ENCODE data around the gene CACNA2D2.

CACNA2D2 gene

DNA sequence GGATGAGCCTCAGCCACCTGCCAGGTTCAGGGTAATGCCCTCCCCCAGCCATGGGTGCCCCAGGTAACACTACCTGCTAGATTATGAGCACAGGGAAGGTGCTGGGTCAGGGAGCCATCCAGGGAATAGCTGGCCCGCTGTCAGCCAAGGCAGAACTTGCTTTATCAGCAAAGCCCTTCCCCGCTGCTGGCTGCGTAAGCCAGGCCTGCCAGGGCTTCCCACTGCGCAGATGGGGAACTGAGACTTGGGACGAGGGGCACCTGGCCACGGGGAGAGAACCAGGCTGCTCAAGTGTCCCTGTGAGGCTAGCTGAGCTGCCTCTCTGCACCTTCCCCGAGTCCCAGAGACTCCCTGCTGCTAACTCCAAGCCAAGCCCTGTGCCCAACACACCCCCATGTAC lies 45.4 kb downstream of the CACNA2D2 start:
- no peak for DNase-seq

DNA sequence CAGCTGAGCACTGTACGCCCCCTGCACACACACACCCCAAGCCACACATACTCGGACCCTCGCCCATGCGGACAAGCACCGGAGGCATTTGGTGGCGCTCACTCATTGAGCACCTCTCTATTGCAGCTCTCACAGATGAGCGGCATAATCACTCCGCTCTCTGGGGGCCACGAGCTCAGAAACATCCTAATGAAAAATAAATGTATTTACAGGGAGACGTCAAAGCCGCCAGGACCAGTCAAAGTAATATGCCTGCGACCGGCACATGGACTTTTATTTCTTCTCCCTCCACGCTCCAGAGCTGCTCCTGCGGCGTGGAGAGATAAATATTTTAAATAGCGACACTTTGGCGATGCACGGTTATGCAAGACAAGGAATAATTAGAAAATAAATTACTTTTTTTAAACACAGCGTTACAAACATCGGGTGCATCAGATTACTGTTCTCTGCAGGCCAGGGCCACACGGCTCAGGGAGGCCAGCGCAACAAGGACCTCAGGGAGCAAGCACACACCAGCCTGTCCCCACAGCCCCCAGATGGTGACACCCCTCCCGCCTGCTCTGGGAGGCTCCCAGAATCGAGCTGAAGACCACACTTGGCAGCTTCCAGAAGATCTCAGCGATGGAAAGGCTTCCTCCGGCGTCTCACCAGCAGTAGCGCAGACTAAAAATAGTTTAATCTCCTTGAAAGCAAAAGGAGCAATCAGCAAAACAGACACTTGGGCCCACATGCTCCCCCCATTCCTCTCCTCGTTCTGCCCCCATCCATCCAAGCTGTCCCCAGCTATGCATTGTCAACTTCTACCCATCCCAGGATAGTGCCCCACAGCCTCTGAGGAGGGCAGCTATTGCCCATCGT lies 48.0 kb downstream of the CACNA2D2 start:
- DNase-seq = no peak

DNA sequence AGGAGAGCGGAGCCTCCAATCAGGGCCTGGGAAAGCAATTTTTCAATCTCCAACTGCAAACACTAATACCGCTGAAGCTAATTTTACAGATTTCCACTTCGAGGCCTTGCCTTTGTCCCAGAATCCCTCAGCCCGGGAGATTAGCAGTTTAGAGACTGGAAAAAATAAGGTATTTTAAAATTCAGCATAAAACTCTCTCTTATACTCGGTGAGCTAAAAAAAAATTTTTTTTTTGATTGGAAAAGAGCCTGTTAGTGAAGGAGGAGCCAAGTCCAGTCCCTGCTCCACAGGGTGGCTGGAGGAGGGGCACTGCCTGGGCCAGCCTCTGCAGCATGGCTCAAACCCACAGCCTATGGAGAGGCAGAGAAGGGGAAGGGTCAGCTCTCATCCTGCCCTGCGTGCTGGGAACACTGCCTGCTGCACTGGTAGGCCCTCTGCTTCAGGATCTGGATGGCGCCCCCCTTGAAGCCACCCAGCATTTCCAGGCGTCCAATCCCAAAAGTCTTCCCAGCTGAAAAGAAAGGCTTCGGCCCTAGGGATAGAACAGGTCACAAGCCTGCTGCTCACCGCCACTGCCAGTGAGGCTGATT lies 48.9 kb downstream of the CACNA2D2 start:
- DNase-seq = no peak

DNA sequence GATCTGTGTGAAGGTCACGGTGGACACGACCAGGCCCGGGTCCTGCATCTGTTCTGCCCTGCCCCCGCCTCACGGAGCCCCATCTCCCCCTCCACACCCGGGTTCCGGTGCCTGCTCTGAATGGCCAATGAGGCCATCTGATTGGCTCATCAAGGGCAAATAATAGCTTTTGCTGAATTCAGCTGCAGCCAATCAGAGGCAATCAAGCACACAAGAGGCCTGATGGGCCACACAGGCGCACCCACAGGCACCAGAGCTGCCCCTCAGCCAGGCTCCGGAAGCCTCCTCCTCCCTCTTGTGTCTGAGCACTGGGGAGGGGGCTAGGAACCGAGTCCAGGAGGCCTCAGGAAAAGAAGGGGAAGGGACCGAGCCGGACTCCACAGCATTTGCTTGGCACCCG lies 49.5 kb downstream of the CACNA2D2 start:
- no peak for DNase-seq

DNA sequence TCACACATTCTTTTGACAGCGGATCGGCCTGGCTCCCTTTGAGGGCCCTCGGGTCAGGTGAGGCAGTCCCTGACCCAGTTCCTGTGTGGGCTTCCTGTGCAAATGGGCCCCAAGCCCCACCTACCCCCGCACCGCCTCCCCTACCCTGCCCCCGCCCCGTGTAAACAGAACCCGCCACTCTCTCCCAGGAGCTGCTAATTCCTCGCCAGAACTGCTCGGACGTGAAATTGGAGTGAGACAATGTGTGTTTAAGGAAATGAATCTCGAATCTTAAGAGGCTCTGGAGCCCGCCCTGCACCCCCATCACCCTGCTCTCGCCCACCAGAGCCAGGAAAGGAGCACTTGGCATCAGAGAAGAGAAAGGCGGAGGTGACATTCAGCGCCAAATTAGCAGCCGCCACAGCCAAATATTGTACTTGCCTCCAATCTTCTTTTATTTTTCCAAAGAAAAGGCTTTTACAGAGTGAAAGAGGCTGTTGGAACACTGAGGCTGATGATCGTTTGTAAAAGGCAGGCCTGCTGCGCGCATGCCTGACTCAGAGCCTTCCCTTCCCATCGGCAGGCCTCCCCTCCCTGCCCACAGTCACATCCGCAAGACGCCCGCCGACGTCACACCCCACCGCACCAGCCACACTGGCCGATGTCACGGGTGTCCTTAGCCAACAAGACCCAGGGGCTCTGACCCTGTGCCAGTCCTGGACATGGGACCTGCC lies 53.1 kb downstream of the CACNA2D2 start:
- peak; percentile 44 for DNase-seq

DNA sequence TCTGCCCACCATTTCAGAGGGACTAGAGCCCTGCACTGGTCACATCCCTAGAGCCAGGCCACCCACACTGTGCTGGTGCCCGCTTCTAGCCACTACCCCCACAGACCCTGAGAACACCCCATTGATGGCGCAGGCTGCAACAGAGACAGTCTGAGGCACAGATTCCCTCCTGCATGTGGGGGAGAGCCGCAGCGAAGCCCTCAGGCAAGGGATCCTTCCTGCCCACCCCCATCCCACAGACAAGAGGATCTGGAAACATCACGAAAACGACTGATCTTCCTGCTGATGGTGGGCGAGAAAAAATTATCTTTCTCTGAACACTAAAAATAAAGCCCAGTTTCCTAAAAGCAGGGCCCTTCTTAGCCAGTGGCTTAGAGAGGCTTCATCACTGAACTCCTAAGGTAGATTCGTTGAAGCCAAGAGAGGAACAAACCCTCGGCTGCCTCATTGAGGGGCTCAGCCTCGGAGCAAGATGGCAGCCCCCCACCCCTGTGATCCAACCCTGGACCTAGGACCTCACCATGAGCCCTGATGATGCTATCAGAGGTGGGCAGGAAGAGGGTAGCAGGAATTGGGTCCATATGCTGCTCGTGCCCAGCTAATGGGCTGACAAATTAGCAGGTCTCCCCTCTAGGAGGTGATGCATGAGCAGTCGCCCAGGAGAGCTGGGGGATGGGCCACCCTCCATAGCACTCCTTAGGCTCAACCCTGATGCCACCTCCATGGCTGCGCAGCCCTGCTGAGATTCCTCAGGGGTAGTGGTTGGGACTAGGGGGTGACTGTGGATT lies 54.5 kb downstream of the CACNA2D2 start:
- DNase-seq = no peak

DNA sequence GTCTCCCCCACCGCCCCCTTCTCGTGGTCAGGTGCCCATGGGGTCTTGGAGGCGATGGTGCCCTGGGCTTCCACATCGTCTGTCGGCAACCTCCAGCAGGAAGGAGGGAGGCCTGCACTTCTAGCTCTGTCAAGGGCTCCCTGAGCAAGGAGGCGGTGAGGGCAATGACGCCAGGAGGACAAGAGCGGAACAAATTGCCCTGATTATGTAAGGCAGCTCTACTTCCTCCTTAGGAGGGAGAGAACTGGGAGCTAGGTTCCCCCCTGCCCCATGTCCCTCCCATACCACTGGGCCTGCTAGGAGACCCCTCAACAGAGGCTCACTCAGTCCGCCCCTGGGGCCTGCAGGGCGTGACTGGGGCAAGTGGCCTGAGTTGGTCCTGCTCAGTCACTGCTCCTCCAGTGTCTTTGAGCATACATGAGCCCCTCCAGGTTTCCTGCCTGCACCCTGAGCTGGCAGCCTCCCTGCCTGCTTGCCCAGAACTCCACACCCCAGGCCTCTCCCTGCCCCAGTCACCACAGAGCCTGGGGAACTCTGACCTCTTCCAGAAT lies 56.1 kb downstream of the CACNA2D2 start:
- no peak for DNase-seq

DNA sequence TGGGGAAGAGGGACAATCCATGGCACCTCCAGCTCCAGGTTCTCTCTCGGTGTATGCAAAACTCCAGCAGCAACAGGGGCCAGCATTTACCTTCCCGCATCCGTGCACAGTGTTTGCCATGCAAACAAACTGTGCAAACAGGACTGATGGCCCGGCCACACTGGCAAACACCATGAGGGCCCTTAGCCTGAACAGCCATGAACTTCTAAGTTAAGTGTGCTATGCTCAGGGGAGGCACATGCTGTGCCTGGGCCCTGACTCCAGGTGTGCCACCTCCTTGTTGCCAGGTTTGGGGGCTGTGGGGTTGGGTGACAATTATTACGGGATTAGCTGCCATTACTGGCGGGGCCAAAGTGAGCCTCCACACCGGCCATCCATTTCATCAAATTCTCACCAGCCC lies 57.5 kb downstream of the CACNA2D2 start:
- no peak for DNase-seq

DNA sequence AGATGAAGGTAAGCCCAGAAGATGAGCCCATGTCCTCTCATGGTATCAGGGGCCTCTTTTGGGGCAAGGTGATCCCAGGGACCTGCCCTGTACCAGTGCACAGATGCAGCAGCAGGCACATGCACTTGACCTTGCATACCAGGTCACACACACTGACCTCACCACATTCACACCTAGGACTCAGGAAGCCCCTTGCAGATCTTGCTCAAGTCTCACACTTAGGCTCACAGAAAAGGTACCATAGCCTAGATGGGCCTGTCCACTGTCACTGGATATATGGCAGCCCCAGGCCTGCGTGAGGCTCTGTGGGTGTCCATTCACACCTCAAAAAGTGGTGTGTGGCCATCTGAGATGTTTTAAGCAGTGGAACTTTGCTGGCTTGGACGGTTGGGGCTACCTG lies 58.7 kb downstream of the CACNA2D2 start:
- DNase-seq = no peak

DNA sequence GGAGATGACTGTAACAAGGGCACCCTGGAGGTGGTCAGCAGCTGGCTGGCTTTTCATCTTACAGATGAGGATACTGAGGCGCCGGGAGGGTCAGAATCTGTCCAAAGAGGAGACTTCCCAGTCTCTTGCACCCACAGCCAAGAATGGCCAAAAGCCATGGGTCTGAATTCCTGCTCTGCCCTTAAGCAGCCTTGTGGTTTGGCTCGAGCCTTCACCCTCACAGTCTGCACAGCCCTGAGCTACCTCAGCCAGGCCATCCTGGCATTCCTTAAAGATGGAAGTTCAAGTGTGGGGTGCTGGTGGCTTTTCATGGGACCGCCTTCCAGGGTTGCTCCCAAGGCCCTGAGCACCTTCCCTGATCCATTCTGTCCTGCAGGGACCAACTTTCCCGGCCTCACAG lies 59.2 kb downstream of the CACNA2D2 start:
- DNase-seq = no peak

DNA sequence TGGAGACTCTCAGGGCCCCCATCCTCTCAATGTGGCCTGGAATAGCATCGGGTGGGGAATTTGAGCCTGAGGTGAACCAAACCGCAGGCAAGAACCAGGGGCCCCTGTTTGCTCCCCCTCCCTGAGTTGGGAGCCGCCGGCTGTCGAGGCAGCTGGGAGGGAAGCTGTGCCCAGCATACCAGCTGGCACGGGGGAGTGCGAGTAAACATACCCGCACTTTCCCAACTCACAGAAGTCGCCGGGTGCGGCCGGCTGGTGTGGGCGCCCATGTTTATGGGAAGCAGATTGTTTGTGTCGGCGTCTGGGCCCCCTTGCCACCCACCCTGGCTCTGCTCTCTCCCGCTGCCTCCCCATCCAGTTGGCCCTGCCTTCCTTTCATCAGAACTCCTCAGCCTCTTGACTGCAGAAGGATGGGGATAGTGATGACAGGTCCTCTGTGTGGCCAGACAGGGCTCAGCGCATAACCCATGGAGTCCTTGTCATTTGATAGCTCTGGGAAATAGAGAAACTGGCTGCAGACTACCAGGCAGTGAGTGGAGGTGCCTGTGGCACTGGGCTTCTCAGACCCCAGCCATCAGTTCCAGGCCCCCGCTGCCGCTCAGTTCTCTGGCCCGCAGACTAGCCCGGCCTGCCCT lies 60.4 kb downstream of the CACNA2D2 start:
- no peak for DNase-seq

DNA sequence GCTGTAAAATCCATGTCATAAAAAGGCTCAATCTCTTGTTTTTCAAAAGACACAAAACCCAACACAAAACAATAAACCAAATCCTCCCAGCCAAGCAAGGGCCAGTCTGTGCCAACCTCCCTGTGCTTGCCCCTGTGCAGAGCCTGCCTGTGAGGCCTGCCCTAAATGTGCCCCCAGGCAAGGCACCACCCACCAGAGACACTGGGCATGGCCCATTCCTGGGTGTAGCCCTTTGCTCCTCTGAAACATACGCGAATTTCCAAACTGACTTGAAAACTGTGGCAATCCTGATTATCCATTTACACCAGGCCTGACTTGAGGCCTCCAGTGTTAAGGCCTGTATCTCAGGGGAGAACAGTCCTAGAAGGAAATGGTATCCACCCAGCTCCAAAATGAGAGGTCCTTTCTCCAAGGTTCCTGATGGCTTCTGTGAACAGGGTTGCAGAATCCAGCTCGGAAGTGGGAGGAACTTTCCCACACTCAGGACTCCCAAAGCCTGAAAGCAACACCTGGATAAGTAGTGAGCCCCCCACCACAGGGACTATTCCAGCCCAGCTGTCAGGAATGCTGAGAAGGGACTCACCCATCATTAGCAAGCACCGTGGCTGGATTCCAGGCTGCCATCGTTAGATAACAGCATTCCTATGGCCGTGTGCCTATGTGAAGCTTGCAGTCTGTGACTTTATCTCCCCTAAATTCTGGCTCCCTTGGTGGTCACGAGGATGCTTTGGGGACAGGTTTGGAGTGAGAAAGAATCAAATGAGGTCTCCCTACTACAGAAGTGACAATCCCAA lies 61.8 kb downstream of the CACNA2D2 start:
- no peak for DNase-seq

DNA sequence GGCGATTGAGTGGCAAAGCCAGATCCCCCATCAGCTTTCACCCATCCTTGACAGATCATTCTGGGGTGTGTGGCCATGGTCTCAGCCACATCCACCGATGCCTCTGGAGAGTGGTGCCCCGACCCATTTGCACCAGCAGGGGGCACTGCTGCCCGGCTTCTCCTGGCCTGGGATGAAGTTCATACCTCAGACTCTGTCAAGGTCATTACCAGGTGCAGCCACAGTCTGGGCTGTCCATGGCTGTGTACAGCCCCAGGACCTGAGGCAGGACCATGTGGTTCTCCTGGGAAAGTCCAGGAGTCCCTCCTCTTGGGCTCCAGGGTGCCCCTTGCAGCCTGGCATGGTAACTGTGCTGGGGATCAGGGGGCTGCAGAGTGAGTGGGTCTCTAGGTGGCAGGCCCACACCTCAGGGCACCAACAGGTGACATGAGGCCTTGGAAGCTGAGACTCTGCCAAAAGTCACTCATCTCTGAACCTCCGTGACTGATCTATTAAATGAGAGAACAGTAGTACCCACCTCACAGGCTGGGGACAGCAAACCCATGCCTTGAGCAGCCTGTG lies 67.2 kb downstream of the CACNA2D2 start:
- DNase-seq = peak; percentile 65

DNA sequence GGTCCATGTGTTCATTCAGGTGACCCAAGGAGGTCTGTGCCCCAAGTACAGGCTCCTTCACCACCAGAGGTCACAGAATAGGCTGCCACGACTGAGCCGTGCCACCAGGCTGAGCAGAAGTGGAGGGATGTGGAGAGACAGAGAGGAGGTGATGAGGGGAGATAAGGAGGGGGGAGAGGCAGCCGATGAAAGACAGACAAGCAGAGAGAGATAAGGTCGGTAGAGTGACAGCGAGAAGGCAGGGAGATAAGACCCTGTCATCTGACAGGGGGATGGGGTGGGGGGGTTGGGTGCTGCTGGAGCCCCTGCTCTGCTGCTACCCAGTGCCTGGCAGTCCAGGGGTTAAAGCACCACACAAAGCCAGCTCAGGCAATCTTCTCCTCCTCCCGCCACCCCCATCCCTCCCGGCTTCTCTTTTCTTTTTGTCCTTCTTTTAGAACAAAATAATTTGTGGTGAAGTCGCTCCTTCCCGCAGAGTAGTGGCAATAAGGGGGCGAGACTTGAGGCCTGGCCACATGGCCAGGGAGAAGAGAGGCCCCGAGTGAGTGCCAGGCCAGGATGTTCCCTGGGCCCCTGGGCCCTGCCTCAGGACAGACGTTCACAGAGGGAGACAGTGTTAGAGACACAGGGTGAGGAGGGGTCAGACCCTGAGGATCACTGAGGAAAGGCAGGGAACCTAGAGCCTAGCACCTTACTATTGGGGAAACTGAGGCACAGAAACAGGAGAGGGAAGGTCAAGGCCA lies 67.9 kb downstream of the CACNA2D2 start:
- no peak for DNase-seq

DNA sequence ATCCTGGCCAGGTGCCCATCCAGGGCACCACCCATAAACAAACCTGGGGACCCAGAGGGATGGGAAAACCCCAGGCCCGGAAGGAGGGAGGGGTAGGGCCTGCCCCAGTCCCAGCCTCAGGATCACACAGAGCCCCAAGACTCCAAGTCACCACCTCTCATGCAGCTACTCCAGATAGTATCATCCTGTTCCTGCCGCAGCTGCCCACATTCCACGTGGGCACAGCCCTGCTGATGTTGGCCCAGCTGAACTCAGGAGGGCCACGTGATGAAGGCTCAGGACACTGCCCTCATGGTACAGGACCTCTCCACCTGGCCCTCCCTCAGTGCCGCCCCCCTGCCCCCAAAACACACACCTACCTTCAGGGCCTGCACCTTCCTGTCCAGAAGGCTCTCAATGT lies 69.5 kb downstream of the CACNA2D2 start:
- no peak for DNase-seq

DNA sequence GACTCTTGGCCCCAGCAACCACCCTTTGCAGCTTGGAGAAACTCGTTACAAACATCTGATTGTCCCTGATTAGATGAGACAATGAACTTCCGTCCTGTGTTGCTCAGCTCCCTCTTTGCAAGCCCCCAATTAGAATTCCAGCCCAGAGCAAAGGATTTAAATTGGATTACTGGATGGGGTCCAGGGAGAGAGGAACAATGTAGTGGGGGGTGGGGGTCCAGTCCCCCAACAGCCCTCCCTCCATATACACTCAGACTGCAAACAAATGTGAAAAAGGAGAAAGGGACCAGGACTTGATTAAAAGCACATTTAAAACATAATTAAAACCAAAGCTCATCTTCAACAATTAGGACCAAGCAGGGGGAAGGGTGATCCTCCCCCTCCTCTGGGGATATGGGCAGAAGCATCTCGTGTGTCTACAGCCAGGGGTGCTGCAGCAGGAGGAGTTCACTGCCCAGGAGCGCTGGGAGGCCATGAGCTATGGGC lies 72.4 kb downstream of the CACNA2D2 start:
- DNase-seq = no peak

DNA sequence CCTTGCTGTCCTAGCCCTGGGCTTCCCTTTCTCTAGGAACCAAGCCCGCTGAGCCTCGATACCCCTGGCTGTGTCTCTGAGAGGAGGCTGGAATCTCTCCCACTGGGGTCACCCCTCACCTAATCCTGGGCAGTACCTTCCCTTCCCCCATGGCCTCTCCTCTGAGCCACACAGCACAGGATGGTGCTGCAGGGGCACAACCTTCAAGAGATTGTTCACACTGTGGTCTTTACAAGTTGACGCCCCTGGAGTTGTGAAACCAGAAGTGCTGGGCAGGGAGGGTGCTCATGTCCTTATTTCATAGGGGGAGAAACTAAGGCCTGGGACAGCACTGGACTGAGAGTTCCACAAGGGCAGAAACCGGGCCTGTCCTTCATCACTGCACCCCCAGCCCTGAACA lies 73.2 kb downstream of the CACNA2D2 start:
- no peak for DNase-seq

DNA sequence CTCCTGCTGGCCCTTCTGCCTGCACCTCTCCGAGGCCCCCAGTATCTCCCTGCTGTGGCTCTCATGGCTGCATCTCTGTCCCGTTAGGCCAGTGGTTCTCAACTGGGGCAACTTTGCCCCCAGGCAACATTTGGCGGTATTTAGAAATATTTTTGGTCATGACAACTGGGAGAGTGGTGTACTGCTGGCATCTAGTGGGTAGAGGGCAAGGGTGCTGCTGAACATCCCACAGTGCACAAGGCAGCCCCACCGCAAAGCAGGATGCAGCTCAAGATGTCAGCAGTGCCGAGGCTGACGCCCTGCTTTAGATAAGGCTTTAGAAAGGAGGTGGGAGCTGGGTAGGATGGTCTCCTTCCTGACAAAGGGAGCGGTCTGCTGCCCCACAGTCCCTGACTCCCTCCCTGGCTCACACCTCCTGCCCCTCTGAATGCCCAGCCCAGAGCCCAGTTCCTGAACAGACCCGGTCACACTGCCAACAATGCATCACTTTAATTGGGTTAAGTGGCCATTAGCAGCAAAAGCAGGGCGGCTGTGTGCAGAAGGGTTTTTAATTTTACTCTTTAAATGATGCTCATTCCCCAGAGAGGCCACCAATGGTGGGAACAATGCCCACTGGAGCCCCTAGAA lies 75.3 kb downstream of the CACNA2D2 start:
- no peak for DNase-seq

DNA sequence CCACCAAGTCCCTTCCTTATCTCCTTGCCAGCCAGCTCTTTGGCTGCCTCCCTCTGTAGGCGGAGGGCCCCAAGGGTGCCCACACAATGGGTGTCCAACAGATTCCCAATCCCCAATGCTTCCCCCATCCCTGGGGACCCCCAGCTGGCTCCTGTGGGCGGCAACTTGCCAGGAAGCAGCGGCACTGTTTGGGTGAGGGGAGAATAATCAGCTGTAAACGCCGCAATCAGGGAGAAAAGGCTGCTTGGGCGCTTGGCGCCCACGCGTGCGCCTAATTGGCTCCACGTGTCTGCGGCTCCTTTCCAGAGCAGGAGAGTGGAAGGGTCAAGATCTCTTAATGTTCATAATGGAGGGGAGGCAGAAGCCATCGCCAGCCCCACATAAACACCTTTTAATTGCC lies 76.2 kb downstream of the CACNA2D2 start:
- DNase-seq = no peak

DNA sequence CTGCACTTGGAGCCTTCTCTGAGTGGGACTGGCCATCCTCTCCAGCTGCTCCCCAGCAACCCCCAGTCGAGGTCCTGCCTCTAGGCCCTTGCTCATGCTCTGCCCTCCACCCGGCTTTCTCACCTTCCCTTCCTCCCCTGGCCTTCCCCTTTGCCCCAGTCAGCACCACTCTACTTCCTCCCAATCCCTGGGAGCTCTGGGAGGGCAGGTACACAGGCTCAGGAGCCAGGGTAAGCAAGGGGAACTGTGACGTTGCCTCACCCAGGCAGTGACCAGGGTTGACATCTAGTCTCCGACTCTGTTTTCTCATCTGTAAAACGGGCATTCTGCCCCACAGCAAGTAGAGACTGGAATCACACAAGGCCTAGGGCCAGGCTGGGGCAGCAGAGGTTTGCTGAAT lies 77.5 kb downstream of the CACNA2D2 start:
- no peak for DNase-seq
